Thoracic aorta (tissue), 2 donors: ENCODE results near the gene KCNIP2. TPM values are rescaled to one million over a fixed set of nuclear protein-coding genes. Genes with fewer than 3 reads are reported as not detected.

Experiments used
- ATAC-seq: fragments of 150-250 bp; one replicate; pipeline ENCODE4 v1.8.0; 2017; ENCODE audit warnings: low read depth; ENCODE audit not compliant: insufficient number of reproducible peaks, low FRiP score
- DNase-seq: peaks from one replicate; pipeline ENCODE4 v3.0.0-alpha.2; 2020; ENCODE audit warnings: low spot score
- H3K27ac ChIP-seq, 2 donors: fragments of 200-600 bp; sonication (generic); 1 replicate in 1 of 2; 2 replicates in 1 of 2; pipeline ENCODE4 v1.5.1; 2016; ENCODE audit warnings: mild to moderate bottlenecking in 2 of 2, moderate library complexity in 2 of 2
- H3K27me3 ChIP-seq: fragments of 200-600 bp; sonication (generic); replicated peaks from 2 replicates; pipeline ENCODE4 v1.6.0; 2016; ENCODE audit warnings: mild to moderate bottlenecking; ENCODE audit not compliant: insufficient read depth
- H3K36me3 ChIP-seq: fragments of 200-600 bp; sonication (generic); one replicate; pipeline ENCODE4 v1.5.1; 2016
- H3K4me1 ChIP-seq, 2 donors: fragments of 200-600 bp; sonication (generic); 1 replicate in 1 of 2; 2 replicates in 1 of 2; pipeline versions ENCODE4 v1.5.1 to v1.6.0; 2016; ENCODE audit warnings: low read depth in 2 of 2, mild to moderate bottlenecking in 1 of 2; ENCODE audit not compliant: control insufficient read depth in 1 of 2
- H3K4me3 ChIP-seq: fragments of 200-600 bp; sonication (generic); 2 replicates; pipeline ENCODE4 v1.5.1; 2016; ENCODE audit warnings: mild to moderate bottlenecking
- H3K9me3 ChIP-seq: fragments of 200-600 bp; sonication (generic); 2 replicates; pipeline ENCODE4 v1.5.1; 2016
- CTCF ChIP-seq: fragments of 200-600 bp; sonication (generic); IDR thresholded peaks from one replicate; pipeline ENCODE4 v1.5.1; 2019; ENCODE audit warnings: antibody characterized with exemption
- total RNA-seq, 2 donors: library from RNA; depleted of rRNA; stranded (reverse); fragments of >200 nt; gene quantifications; one replicate each; pipeline versions ENCODE4 v1.1.0 to v1.2.3, GENCODE V29; 2016

The KCNIP2 gene
- total RNA-seq, 2 donors from 2014 or later, result 1.1 to 1.2 TPM

GRCh38 chr10:101777619-101778145, 65.9 kb downstream of the KCNIP2 start:
- no peak for ATAC-seq

GRCh38 chr10:101776161-101776817, 67.3 kb downstream of the KCNIP2 start:
- no peak for TF ChIP-seq CTCF
- Histone ChIP-seq H3K9me3 (no peaks in the 10 kb centered on the region), H3K27me3 (peaks cover 8% of the 10 kb centered on the region), H3K27ac (no peak overlapping the region), H3K4me3 (peak overlapping the region; percentile 23), H3K4me1 (peaks cover 13 to 33% of the 10 kb centered on the region in 2 donors), H3K36me3 (no peaks in the 10 kb centered on the region)
- ATAC-seq, result no peak
- DNase-seq, result no peak

More at GRCh38 chr10:101777619-101778145, 65.9 kb downstream of the KCNIP2 start:
- no peak for DNase-seq
- Histone ChIP-seq H3K27ac (no peak overlapping the region), H3K9me3 (no peaks in the 10 kb centered on the region), H3K4me3 (no peak overlapping the region), H3K36me3 (no peaks in the 10 kb centered on the region), H3K4me1 (peaks cover 13 to 44% of the 10 kb centered on the region in 2 donors), H3K27me3 (peaks cover 8% of the 10 kb centered on the region)
- TF ChIP-seq CTCF, result no peak

Other genes with a start within 250 kb of the KCNIP2 start
- 10 to 100 TPM; 64.3 to 88.5 TPM for gene FBXW4, start 148.6 kb downstream of the KCNIP2 start, total RNA-seq
- not detected for gene FGF8, start 67.7 kb downstream of the KCNIP2 start, total RNA-seq
- 10 to 100 TPM; 16.3 to 19.9 TPM for gene NPM3, start 60.4 kb downstream of the KCNIP2 start, total RNA-seq
- 100 to 1,000 TPM; 131 to 241 TPM for gene OGA, start 25.4 kb downstream of the KCNIP2 start, total RNA-seq
- 10 to 100 TPM; 21.1 TPM for gene ARMH3, start 212.4 kb upstream of the KCNIP2 start, total RNA-seq
- 10 to 100 TPM; 21.8 to 22.3 TPM for gene HPS6, start 221.5 kb upstream of the KCNIP2 start, total RNA-seq